K562 treated with DMSO at 1 percent for 4 hours (cell line): ENCODE results near the gene PARD6B. TPM values are rescaled to one million over a fixed set of nuclear protein-coding genes. Genes with fewer than 3 reads are reported as not detected.

ENCODE experiments used
- total RNA-seq: library from RNA; unstranded; fragments of 300-600 nt; gene quantifications from 2 replicates; pipeline ENCODE4 v1.2.3, GENCODE V29; 2022; ENCODE audit not compliant: insufficient read depth

Gene PARD6B
- 0.75 and 2.3 TPM in 2 replicates for total RNA-seq

GRCh38 chr20:50731055-50731929 is at the start of gene PARD6B:
Gene PARD6B, plus strand, starts transcription at chr20:50731580. Its CDS starts 207 bp downstream, at chr20:50731787.

GRCh38 chr20:50690650-50691572 is 40.5 kb upstream of the PARD6B start, which contains the start of gene RIPOR3:
Gene RIPOR3, minus strand, starts transcription at chr20:50691542. Its CDS starts 414 bp downstream, at chr20:50691128.

DNA sequence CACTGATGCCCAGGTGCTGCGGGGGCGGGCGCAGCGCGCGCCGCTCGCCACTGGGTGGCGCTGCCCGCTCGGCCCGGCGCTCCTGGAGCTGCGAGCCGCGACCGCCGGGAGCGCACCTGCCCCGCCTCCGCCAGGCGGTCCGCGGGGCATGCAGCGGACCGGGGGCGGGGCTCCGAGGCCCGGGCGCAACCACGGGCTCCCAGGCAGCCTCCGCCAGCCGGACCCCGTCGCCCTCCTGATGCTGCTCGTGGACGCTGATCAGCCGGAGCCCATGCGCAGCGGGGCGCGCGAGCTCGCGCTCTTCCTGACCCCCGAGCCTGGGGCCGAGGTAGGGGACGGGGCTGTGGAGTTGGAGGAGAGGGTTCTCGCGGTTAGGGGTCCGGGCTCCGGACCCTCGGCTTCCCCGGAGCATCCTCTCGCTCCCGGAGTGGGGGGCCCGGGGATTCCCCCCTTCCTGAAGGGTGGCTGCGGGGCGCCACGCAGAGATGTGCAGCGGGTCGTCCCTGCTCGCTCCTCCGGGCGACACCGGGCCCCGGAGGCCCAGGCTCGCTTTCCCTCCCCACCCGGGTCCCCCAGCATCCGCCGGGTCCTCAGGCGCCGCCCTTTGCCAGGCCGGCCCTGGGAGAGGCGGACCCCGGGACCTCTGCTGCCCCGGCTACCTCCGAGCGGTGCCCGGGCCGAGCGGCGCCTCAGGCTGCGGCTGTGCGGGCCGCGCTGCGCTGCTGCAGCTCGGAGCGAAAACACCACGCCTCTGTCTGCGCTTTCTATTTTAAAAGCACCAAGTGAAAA is 63.7 kb downstream of the PARD6B start, which contains the start of gene BCAS4:
Gene BCAS4 (plus strand): TSS at position 216 of the 789 bp plus-strand sequence. CDS start 23 bp downstream, at position 239.

Other genes starting within 250 kb of the PARD6B start
- 45.0 and 51.5 TPM in 2 replicates for gene PTPN1, start 221.2 kb upstream of the PARD6B start, total RNA-seq
- 8.4 and 19.7 TPM in 2 replicates for gene RIPOR3, start 40.0 kb upstream of the PARD6B start, total RNA-seq
- 0.11 TPM in 1 of 2 replicates, not detected in the other for gene BCAS4, start 63.5 kb downstream of the PARD6B start, total RNA-seq
- gene ADNP, start 199.9 kb downstream of the PARD6B start, total RNA-seq = 26.2 and 36.7 TPM in 2 replicates
- 60.3 and 70.1 TPM in 2 replicates for gene DPM1, start 227.0 kb downstream of the PARD6B start, total RNA-seq
- gene MOCS3, start 227.2 kb downstream of the PARD6B start, total RNA-seq = 2.2 TPM in 2 replicates